Measurements from ENCODE around the gene PVALEF.

Gene PVALEF

DNA sequence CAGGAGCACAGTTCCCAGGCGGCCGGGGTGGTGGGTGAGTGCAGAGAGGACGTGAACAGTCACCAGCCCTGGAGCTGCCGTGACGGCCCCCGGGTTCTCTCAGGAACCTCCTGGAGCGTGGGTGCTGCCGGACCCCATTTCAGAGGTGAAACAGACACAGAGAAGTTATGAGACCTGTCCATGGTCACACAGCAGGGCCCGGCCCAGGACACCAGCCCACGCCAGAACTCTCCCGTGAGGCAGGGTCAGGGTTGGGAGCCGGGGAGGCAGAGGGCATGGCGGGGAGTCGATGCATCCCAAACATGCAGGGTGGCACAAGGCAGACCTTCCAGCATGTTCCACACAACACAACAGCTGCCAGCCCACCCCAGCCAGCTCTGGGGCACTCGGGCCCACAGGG lies 3.8 kb upstream of the PVALEF start:
- no peak overlapping the region for H3K27ac ChIP-seq
- TF ChIP-seq ZFX (IDR thresholded peaks at IDR 0.05; ENCODE audit: borderline replicate concordance), result no peak
- TF ChIP-seq, protein P1, sequence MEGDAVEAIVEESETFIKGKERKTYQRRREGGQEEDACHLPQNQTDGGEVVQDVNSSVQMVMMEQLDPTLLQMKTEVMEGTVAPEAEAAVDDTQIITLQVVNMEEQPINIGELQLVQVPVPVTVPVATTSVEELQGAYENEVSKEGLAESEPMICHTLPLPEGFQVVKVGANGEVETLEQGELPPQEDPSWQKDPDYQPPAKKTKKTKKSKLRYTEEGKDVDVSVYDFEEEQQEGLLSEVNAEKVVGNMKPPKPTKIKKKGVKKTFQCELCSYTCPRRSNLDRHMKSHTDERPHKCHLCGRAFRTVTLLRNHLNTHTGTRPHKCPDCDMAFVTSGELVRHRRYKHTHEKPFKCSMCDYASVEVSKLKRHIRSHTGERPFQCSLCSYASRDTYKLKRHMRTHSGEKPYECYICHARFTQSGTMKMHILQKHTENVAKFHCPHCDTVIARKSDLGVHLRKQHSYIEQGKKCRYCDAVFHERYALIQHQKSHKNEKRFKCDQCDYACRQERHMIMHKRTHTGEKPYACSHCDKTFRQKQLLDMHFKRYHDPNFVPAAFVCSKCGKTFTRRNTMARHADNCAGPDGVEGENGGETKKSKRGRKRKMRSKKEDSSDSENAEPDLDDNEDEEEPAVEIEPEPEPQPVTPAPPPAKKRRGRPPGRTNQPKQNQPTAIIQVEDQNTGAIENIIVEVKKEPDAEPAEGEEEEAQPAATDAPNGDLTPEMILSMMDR (IDR thresholded peaks at IDR 0.05), result no peak

DNA sequence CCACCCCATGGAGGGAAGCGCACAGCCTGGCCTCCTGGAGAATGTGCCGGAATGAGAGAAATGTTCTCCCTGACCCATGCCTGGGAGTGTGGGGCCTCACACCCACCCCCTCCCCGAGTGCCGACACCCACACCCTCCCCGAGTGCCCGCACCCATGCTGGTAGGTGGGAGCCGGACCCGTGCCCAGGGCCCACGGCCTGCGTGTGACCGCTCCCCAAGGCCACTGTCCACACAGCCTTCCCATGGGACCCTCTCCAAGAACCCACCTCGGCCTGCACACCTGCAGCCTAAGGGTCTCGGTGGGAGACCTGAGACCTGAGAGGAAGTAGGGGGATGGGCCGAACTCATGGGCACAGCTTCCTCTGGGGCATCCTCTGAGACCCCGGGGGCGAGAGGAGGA lies 3.3 kb upstream of the PVALEF start:
- TF ChIP-seq, protein P1 (IDR thresholded peaks at IDR 0.05), result no peak
- no peak for TF ChIP-seq ZFX (IDR thresholded peaks at IDR 0.05; ENCODE audit: borderline replicate concordance)
- no peak overlapping the region for H3K27ac ChIP-seq

- TF ChIP-seq, protein P1 (IDR thresholded peaks at IDR 0.05), result no peak
- TF ChIP-seq ZFX (IDR thresholded peaks at IDR 0.05; ENCODE audit: borderline replicate concordance), result no peak
- no peak overlapping the region for H3K27ac ChIP-seq
Measured at GRCh38 chr17:81162491-81162890, 2.8 kb upstream of the PVALEF start.

DNA sequence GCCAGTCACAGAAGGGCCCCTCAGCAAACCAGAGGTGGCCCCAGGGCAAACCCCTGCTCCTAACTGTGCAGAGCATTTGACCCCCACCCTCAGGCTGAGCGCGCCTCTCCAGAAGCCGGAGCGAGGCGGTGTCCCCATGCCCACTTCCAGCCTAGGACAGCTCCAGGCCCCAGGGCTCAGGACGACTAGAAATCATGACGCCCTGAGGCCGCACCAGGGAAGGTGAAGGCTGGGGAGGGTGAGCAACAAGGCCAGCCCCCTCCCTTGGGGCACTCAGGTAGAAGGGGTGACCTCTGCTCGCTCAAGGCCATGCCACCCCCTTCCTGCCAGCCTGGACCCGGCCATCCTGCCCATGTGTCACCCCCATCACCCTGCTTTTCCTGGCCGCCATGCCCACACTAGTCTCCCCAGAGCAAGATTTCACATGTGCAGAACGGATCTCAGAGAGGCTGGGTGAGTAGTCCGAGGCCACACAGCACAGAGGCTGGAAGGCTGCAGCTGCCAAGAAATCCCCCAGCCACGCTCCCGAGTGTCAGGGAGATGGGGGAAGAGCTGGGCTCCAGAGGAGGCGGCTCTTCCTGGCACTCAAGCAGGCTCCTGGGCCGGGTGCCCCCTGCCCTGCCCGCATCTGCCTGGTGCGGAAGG lies 2.1 kb upstream of the PVALEF start:
- H3K27ac ChIP-seq, result no peak overlapping the region
- TF ChIP-seq, protein P1 (IDR thresholded peaks at IDR 0.05), result no peak
- no peak for TF ChIP-seq ZFX (IDR thresholded peaks at IDR 0.05; ENCODE audit: borderline replicate concordance)

DNA sequence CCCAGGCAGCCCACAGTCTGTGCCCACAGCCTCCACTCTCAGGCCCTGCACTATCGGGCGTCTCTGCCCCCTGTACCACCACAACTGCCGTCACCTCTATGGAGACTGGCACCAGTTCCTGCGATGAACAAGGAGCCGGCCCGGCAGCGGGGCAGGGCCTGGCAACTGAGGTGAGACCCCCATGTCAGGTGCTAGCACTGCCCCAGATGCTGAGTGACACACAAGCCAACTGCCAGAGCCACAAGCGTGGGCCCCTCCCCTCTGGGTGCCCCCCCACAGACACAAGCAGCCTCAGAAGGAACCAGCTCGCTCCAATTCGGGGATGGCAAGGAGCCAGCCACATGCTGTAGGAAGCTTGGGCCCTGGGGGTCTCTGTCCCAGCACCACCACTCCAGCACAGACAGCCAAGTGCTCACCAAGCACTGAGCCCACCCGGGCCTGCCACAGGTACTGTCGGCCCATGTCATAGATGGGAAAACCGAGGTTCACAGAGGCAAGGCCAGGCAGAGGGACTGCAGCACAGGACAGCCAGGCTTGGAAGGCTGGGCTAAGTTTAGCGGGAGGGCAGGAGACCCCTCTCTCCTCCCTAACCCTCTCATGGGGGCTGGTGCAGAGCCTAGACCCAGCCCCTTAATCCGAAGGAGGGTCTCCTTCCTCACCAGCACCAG lies 1.5 kb upstream of the PVALEF start:
- H3K27ac ChIP-seq, result no peak overlapping the region
- TF ChIP-seq, protein P1 (IDR thresholded peaks at IDR 0.05), result no peak
- no peak for TF ChIP-seq ZFX (IDR thresholded peaks at IDR 0.05; ENCODE audit: borderline replicate concordance)

DNA sequence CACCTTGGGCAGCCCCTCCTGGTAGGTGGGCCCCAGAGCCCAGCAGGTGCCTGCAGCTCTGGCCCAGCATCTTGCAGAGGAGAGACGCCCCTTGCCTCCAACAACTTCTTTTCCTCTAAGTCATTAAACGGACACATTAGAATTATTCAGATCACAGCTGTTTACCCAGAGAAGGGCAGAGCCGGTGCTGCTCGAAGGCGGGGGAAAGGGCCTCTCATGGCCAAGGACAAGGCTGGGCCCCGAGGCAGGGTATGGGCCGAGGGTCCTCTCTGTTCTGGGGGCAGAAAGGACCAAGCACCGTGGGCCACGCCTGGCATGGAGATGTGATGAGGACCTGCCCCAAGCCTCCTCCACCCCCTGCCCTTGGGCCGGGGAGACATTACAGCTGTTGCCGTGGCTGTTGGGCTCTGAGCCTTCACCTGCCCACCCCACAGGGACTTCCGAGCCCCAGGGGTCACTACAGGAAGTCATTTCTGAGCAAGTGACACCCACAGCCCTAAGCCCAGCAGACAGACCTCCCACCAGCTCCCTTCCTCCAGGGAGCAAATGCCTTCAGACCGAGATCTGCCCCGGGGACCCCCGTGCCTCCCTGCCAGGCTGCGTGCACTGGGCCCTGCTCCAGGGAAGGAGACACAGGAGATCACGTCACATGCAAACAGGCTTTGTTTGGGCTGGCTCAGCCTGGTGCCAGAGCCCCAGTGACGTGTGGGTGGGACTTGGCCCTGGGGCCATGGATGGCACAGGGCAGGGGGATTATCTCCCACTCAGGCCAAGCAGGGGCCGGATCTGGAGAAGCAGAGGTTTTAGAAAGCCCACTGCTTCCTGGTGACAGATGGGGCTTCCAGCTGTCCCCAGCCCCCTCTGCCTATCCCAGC lies 699 bp upstream of the PVALEF start:
- TF ChIP-seq, protein P1 (IDR thresholded peaks at IDR 0.05), result no peak
- TF ChIP-seq ZFX (IDR thresholded peaks at IDR 0.05; ENCODE audit: borderline replicate concordance), result no peak
- H3K27ac ChIP-seq, result no peak overlapping the region
